Panc1 (cell line): ENCODE results near the gene KLHDC9. TPM values are rescaled to one million over a fixed set of nuclear protein-coding genes. Genes with fewer than 3 reads are reported as not detected.

Experiments
- ATAC-seq: fragments of 200-7000 bp; cut with Tn5 transposase; 2 replicates; pipeline ENCODE4 v1.9.1; 2020; ENCODE audit warnings: mild to moderate bottlenecking, moderate library complexity
- Bru-seq: library from RNA; stranded (reverse); fragments of 400-500 nt; gene quantifications from one replicate; lab custom pipeline; 2021; lab: Mats Ljungman, UMichigan
- BruChase-seq, 2 experiments: library from RNA; stranded (reverse); fragments of 400-500 nt; gene quantifications; one replicate each; lab custom pipeline; 2021; lab: Mats Ljungman, UMichigan
- BruUV-seq: library from RNA; stranded (reverse); fragments of 400-500 nt; replicated peaks from 2 replicates; lab custom pipeline; 2021; lab: Mats Ljungman, UMichigan
- CTCF ChIA-PET: fragments of 300-600 bp; sonication (Branson Sonifier 250); formaldehyde crosslinking; loops from one replicate; lab custom pipeline; 2022; ENCODE audit warnings: antibody characterized with exemption; lab: Charles Lee
- POLR2A ChIA-PET: fragments of 300-600 bp; sonication (Branson Sonifier 250); formaldehyde crosslinking; loops from one replicate; lab custom pipeline; 2022; ENCODE audit warnings: antibody characterized with exemption; lab: Charles Lee
- DNase-seq: peaks from one replicate; pipeline ENCODE4 v3.0.0-alpha.2; 2010; ENCODE audit warnings: low read depth, low spot score
- H3K27ac ChIP-seq: 2 replicates; pipeline ENCODE4 v1.5.1; 2011; ENCODE audit warnings: mild to moderate bottlenecking, low read length, inconsistent platforms
- H3K27me3 ChIP-seq: fragments of 200-500 bp; sonication (Bioruptor generic); 2 replicates; pipeline ENCODE4 v1.6.0; 2014; ENCODE audit warnings: low read length, inconsistent platforms; ENCODE audit not compliant: control insufficient read depth, insufficient read depth
- H3K36me3 ChIP-seq: fragments of 200-500 bp; sonication (Bioruptor generic); 2 replicates; pipeline ENCODE4 v1.5.1; 2014; ENCODE audit warnings: inconsistent platforms, mild to moderate bottlenecking, low read length, moderate library complexity; ENCODE audit not compliant: control insufficient read depth, insufficient read depth
- H3K4me1 ChIP-seq: 2 replicates; pipeline ENCODE4 v1.5.1; 2011; ENCODE audit warnings: inconsistent platforms, mild to moderate bottlenecking, low read length, moderate library complexity; ENCODE audit not compliant: control insufficient read depth, insufficient read depth
- H3K4me3 ChIP-seq, 2 experiments: 2 replicates each; pipeline ENCODE4 v1.5.1; 2011 to 2012; ENCODE audit warnings: low read depth in 2 of 2, low read length in 2 of 2, mild to moderate bottlenecking in 2 of 2, inconsistent platforms in 1 of 2, moderate library complexity in 1 of 2
- H3K9me3 ChIP-seq: fragments of 200-500 bp; sonication (Bioruptor generic); 2 replicates; pipeline ENCODE4 v1.5.1; 2014; ENCODE audit warnings: low read depth, mild to moderate bottlenecking, inconsistent platforms, low read length, moderate library complexity; ENCODE audit not compliant: control insufficient read depth, insufficient read depth
- CTCF ChIP-seq: fragments of 450-650 bp; IDR thresholded peaks from 2 replicates; pipeline ENCODE4 v1.5.1; 2017; ENCODE audit warnings: mild to moderate bottlenecking
- POLR2AphosphoS5 ChIP-seq: IDR thresholded peaks from 2 replicates; pipeline ENCODE4 v1.6.1; 2012; ENCODE audit warnings: mild to moderate bottlenecking, low read depth, low read length, moderate library complexity
- SIN3A ChIP-seq: IDR thresholded peaks from 2 replicates; pipeline ENCODE4 v1.6.1; 2012; ENCODE audit warnings: low read depth, mild to moderate bottlenecking, low read length, moderate library complexity, borderline replicate concordance; ENCODE audit not compliant: insufficient read depth
- TCF7L2 ChIP-seq: IDR thresholded peaks from 2 replicates; pipeline ENCODE4 v1.6.1; 2011; ENCODE audit warnings: mild to moderate bottlenecking, low read depth, low read length, inconsistent platforms
- in situ Hi-C: cut with HindIII; loops from 2 replicates; pipeline ENCODE4 v1.10.0; 2016; ENCODE audit warnings: low sequenced_read_pairs, low pct_unique_long_range_greater_than_20kb
- intact Hi-C: fragments of 100-400 bp; cut with micrococcal nuclease; formaldehyde crosslinking; loops from one replicate; pipeline ENCODE4 v1.10.0; 2022; ENCODE audit not compliant: unreplicated experiment
- long read RNA-seq: library from polyadenylated mRNA; unstranded; transcript quantifications from one replicate; pipeline ENCODE4 v2.0.0, GENCODE V29; 2021; ENCODE audit not compliant: unreplicated experiment
- polyA plus RNA-seq: library from polyadenylated mRNA; unstranded; fragments of >200 nt; gene quantifications from one replicate; pipeline ENCODE4 v1.2.1, GENCODE V29; 2012; ENCODE audit warnings: missing spikeins; ENCODE audit not compliant: insufficient read length
- total RNA-seq: library from RNA; stranded (reverse); gene quantifications from one replicate; pipeline ENCODE4 v1.2.1, GENCODE V29; 2021; ENCODE audit not compliant: unreplicated experiment
- TF ChIP-seq, protein P1 (sequence below), 2 experiments: IDR thresholded peaks; 2 replicates each; pipeline ENCODE4 v1.6.1; 2011 to 2012; ENCODE audit warnings: low read depth in 2 of 2, control low read depth in 1 of 2, low read length in 1 of 2, mild to moderate bottlenecking in 1 of 2, moderate library complexity in 1 of 2; ENCODE audit not compliant: insufficient read depth in 1 of 2

KLHDC9 gene, protein sequence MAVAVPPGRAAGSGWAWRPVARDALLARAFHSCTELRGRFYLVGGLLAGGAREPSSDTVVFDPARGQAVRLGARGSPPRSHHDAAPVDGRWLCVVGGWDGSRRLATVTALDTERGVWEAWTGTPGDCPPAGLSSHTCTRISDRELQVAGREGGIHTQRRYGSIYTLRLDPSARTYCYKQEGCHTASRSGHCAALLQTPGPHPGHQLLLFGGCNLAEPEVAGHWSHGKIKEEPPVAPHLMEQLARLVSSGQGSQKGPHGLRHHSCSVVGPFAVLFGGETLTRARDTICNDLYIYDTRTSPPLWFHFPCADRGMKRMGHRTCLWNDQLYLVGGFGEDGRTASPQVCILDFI
- total RNA-seq = 7.6 TPM
- polyA plus RNA-seq = 7.8 TPM
- percentile 46 among the genes with signal in this experiment for Bru-seq, nascent RNA
- BruChase-seq, experiment 1, labeled RNA remaining after a 2-hour chase = percentile 51 among the genes with signal in this experiment
- BruChase-seq, experiment 2, labeled RNA remaining after a 6-hour chase = percentile 51 among the genes with signal in this experiment
- long read RNA-seq, partial matches to known transcripts = 1 of 7 reads
- long read RNA-seq, other reads (novel, unspliced or antisense) = 0 of 7 reads

DNA sequence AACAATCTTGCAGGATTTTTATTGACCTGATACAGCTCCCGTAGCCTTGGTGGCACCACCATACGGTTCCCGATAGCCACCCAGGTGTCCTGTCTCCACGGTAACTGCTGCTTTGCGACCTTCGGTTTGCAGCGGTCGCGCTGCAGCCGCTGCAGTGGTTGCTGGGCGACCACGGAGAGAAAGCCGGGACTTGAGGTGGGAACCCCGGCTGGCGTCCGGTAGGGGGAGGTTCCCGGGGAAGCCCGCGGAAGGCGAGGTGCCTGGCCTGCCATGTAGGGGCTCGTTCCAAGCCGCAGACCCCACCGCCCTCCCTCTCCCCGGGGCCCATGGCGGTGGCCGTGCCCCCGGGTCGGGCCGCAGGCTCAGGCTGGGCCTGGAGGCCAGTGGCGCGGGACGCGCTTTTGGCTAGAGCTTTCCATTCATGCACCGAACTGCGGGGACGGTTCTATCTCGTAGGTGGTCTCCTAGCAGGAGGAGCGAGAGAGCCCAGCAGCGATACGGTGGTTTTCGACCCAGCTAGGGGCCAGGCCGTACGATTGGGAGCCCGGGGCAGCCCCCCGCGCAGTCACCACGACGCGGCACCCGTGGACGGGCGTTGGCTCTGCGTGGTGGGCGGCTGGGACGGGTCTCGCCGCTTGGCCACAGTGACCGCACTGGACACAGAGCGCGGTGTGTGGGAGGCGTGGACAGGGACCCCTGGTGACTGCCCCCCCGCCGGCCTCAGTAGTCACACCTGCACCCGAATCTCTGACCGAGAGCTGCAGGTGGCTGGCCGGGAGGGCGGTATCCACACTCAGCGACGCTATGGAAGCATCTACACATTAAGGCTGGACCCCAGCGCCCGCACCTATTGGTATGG, at the start of gene KLHDC9:
Gene KLHDC9 (plus strand): TSS at position 152 of the 859 bp plus-strand sequence. CDS start 175 bp downstream, at position 327.
- H3K36me3 ChIP-seq = peaks cover 8% of the 10 kb centered on the region; the same call in 1 of the 2 replicates
- BruUV-seq = no TSS peak
- in situ Hi-C loops = no loop called here

DNA sequence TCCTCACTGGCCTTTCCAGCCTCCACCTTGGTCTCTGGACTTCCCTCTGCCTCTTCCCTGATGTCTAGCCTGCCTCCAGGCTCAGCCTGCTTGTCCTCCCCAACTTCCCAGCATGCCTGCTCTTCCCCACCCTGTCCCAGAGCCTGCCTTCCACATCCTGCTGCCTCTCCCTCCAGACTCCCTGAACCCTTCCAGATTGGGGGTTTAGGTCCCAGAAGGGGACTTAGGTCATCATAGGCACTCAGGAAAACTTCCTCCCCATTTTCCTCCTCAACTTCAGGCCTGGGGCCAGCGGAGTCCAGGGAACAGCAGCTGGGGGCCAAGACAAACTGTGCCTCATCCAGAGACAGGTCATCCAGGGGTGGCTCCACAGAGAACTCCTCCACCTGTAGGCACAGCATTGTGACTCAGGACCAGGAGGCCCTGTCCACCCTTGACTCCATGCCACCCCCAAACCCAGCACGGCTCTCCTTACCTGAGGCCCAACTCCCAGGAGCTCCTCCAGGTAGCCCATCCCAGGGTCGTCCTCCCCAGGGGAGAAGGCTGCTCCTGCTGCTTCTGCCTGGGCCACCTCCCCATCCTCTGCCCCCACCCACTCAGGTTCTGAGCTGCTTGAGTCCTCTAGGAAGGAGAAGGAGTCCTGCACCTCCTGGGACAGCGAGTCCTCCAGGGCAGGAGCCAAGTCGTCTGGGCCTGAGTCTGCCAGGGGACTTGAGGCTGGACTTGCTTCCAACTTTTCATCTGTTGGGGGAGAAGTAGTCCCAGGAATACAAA, 49.0 kb upstream of the KLHDC9 start:
- no peak for DNase-seq
- H3K27ac ChIP-seq = no peak overlapping the region
- in situ Hi-C loops (no loop called here), intact Hi-C loops (no loop called here)
- TF ChIP-seq TCF7L2 (no peak), CTCF (no peak), SIN3A (no peak), POLR2AphosphoS5 (no peak)
- TF ChIP-seq, protein P1, sequence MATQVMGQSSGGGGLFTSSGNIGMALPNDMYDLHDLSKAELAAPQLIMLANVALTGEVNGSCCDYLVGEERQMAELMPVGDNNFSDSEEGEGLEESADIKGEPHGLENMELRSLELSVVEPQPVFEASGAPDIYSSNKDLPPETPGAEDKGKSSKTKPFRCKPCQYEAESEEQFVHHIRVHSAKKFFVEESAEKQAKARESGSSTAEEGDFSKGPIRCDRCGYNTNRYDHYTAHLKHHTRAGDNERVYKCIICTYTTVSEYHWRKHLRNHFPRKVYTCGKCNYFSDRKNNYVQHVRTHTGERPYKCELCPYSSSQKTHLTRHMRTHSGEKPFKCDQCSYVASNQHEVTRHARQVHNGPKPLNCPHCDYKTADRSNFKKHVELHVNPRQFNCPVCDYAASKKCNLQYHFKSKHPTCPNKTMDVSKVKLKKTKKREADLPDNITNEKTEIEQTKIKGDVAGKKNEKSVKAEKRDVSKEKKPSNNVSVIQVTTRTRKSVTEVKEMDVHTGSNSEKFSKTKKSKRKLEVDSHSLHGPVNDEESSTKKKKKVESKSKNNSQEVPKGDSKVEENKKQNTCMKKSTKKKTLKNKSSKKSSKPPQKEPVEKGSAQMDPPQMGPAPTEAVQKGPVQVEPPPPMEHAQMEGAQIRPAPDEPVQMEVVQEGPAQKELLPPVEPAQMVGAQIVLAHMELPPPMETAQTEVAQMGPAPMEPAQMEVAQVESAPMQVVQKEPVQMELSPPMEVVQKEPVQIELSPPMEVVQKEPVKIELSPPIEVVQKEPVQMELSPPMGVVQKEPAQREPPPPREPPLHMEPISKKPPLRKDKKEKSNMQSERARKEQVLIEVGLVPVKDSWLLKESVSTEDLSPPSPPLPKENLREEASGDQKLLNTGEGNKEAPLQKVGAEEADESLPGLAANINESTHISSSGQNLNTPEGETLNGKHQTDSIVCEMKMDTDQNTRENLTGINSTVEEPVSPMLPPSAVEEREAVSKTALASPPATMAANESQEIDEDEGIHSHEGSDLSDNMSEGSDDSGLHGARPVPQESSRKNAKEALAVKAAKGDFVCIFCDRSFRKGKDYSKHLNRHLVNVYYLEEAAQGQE (IDR thresholded peaks at IDR 0.05; ENCODE audit: insufficient read depth in 1 of 2, low read depth in 2 of 2, low read length in 1 of 2) = no peak
- H3K9me3 ChIP-seq = peaks cover 17% of the 10 kb centered on the region; the same call in 1 of the 2 replicates
- ATAC-seq = no peak
- ChIA-PET POLR2A (no interaction called here), CTCF (no interaction called here)
- no TSS peak for BruUV-seq
- H3K4me1 ChIP-seq = peaks cover 12% of the 10 kb centered on the region
- no peaks in the 10 kb centered on the region; the same call in 1 of the 2 replicates for H3K36me3 ChIP-seq
- no peaks in the 10 kb centered on the region for H3K27me3 ChIP-seq
- no peak overlapping the region for H3K4me3 ChIP-seq

More for the DNA sequence above, at the start of gene KLHDC9:
- ChIA-PET POLR2A (interaction anchor here (0.6 to 0.7 kb wide), 2 partner anchors 15 to 27 kb away, joined by 3 read pairs; no protein-coding TSS in a partner anchor), CTCF (interaction anchor here (0.6 to 1.0 kb wide), 12 partner anchors 22 to 624 kb away, joined by 3 to 9 read pairs (median 4); partner anchors contain the start of gene USF1)
- no peak for TF ChIP-seq TCF7L2
- TF ChIP-seq SIN3A = peak; percentile 66; the same call in 1 of the 2 replicates
- 0 out of 2 replicates have a peak, but pooled peaks cover 6% of the 10 kb centered on the region for H3K4me1 ChIP-seq
- H3K27ac ChIP-seq = peak within 1 kb of the TSS; percentile 81
- intact Hi-C loops = loop anchor here (5.0 kb wide), 1 partner anchor 56 kb away; no protein-coding TSS in a partner anchor
- no peaks in the 10 kb centered on the region for H3K9me3 ChIP-seq
- ATAC-seq = peak; percentile 95
- H3K4me3 ChIP-seq = peak within 1 kb of the TSS; percentile 76 to 77
- peak; percentile 86 for DNase-seq
- H3K27me3 ChIP-seq = no peaks in the 10 kb centered on the region
